ENCODE measurements around the gene HOXA9. TPM values are rescaled to one million over a fixed set of nuclear protein-coding genes. Genes with fewer than 3 reads are reported as not detected.

Gene HOXA9
- total RNA-seq, 1 donor from 2014 or later = not detected

- no peak for FAIRE-seq
- DNase-seq (ENCODE audit: low spot score in 2 of 2) = no peak
Measured at GRCh38 chr7:27201580-27202017, 36.3 kb upstream of the HOXA9 start.

GRCh38 chr7:27200761-27201579 is 35.6 kb upstream of the HOXA9 start:
- no peak for FAIRE-seq

GRCh38 chr7:27199849-27200760 is 34.8 kb upstream of the HOXA9 start, which contains the start of gene HOXA13:
Gene HOXA13, minus strand, starts transcription at chr7:27200091. Its CDS starts 14 bp downstream, at chr7:27200077.
- FAIRE-seq = no peak
- no peak for DNase-seq (ENCODE audit: low spot score in 2 of 2)

More at GRCh38 chr7:27200761-27201579, 35.6 kb upstream of the HOXA9 start:
- DNase-seq (ENCODE audit: low spot score in 2 of 2) = no peak

GRCh38 chr7:27198871-27199801 is 33.8 kb upstream of the HOXA9 start:
- FAIRE-seq = no peak
- DNase-seq (ENCODE audit: low spot score in 2 of 2) = no peak

GRCh38 chr7:27198138-27198841 is 33.0 kb upstream of the HOXA9 start:
- DNase-seq (ENCODE audit: low spot score in 2 of 2) (no peak), FAIRE-seq (no peak)

- FAIRE-seq = no peak
- DNase-seq (ENCODE audit: low spot score in 2 of 2) = no peak
Measured at GRCh38 chr7:27197137-27198042, 32.1 kb upstream of the HOXA9 start.

- FAIRE-seq = peak; percentile 50
- DNase-seq (ENCODE audit: low spot score in 2 of 2) = peak; percentile 74 to 77
Measured at GRCh38 chr7:27196287-27196767, 31.0 kb upstream of the HOXA9 start.

GRCh38 chr7:27194686-27195379 is 29.5 kb upstream of the HOXA9 start:
- DNase-seq (ENCODE audit: low spot score in 2 of 2) (no peak), FAIRE-seq (no peak)

GRCh38 chr7:27194002-27194352 is 28.6 kb upstream of the HOXA9 start:
- DNase-seq (ENCODE audit: low spot score in 2 of 2) = no peak

GRCh38 chr7:27193335-27194001 is 28.1 kb upstream of the HOXA9 start:
- DNase-seq (ENCODE audit: low spot score in 2 of 2) (no peak), FAIRE-seq (no peak)

More at GRCh38 chr7:27194002-27194352, 28.6 kb upstream of the HOXA9 start:
- no peak for FAIRE-seq

GRCh38 chr7:27192546-27193334 is 27.4 kb upstream of the HOXA9 start:
- no peak for DNase-seq (ENCODE audit: low spot score in 2 of 2)

GRCh38 chr7:27191833-27192545 is 26.7 kb upstream of the HOXA9 start:
- DNase-seq (ENCODE audit: low spot score in 2 of 2) (no peak), FAIRE-seq (no peak)

More at GRCh38 chr7:27192546-27193334, 27.4 kb upstream of the HOXA9 start:
- no peak for FAIRE-seq

GRCh38 chr7:27191161-27191731 is 25.9 kb upstream of the HOXA9 start:
- no peak for FAIRE-seq
- no peak for DNase-seq (ENCODE audit: low spot score in 2 of 2)

- FAIRE-seq (no peak), DNase-seq (ENCODE audit: low spot score in 2 of 2) (no peak)
Measured at GRCh38 chr7:27189997-27190748, 24.8 kb upstream of the HOXA9 start.

Data from frontal cortex (tissue), 4 donors.